Measurements from ENCODE around the gene KRTAP10-6. TPM values are rescaled to one million over a fixed set of nuclear protein-coding genes. Genes with fewer than 3 reads are reported as not detected.

Gene KRTAP10-6
- total and polyA plus RNA-seq, 2 of the 8 experiments (the other 6 are each of a cell fraction or from before 2014, with no cell fraction given) = 0.12 TPM; not detected in 1

- H2BK12ac ChIP-seq (ENCODE audit: low read depth, low read length) = 0 out of 2 replicates have a peak overlapping the region, but pooled peaks have one; percentile 50
- no peak overlapping the region for H4K8ac ChIP-seq (ENCODE audit: extremely low read depth, insufficient read depth, low read length)
- no peak for FAIRE-seq
- no peak overlapping the region for H2BK20ac ChIP-seq (ENCODE audit: low read length)
- H3K4me1 ChIP-seq (replicated peaks in 1 of 4; ENCODE audit: control insufficient read depth in 3 of 4, insufficient read depth in 4 of 4, low read length in 3 of 4) = peaks cover 0 to 6% (median 2%) of the 10 kb centered on the region in 4 experiments; a peak in 4 of 7 replicates
- no peak overlapping the region for H2BK5ac ChIP-seq (ENCODE audit: low read depth, low read length)
- peaks cover 19 to 22% of the 10 kb centered on the region in 2 experiments for H3K9me3 ChIP-seq (ENCODE audit: insufficient read depth in 2 of 2, low read depth in 1 of 2, low read length in 1 of 2)
- H3K23ac ChIP-seq (ENCODE audit: insufficient read length) = no peak overlapping the region
- no peaks in the 10 kb centered on the region for H3K79me2 ChIP-seq (ENCODE audit: control insufficient read depth in 1 of 2, insufficient read depth in 2 of 2, low read length in 2 of 2)
- no peak overlapping the region for H3K27ac ChIP-seq (ENCODE audit: low read depth, low read length)
- H3K18ac ChIP-seq (ENCODE audit: extremely low read depth, low read length) = no peak overlapping the region
- H2BK15ac ChIP-seq (ENCODE audit: low read length) = 0 out of 2 replicates have a peak overlapping the region, but pooled peaks have one; percentile 53
- H3K4me2 ChIP-seq (ENCODE audit: insufficient read depth in 1 of 2, low read depth in 2 of 2, low read length in 2 of 2) = no peak overlapping the region
- ChIA-PET CTCF (ENCODE audit: partially characterized antibody) (no interaction called here), POLR2A (ENCODE audit: partially characterized antibody) (no interaction called here)
- WGBS, 2 experiments (ENCODE audit: extremely low coverage in 1 of 2, insufficient coverage in 1 of 2, insufficient read length in 1 of 2, insufficient replicate concordance in 2 of 2, low coverage in 1 of 2, low lambda C conversion rate in 2 of 2, missing lambda C conversion rate in 1 of 2) = 93% methylated on average over 13 of the region's 13 CpGs; no CpG with 5 or more reads in 1 of the 2 experiments
- H2AK5ac ChIP-seq (ENCODE audit: low read depth, low read length) = no peak overlapping the region
- peak in 1 of 2 experiments; percentile 38 for DNase-seq (ENCODE audit: low read depth in 1 of 2, low spot score in 2 of 2)
- H3K56ac ChIP-seq (replicated peaks; ENCODE audit: insufficient read length, low read depth, low read length) = no peak overlapping the region
- H3K23me2 ChIP-seq (ENCODE audit: low read depth, low read length) = no peaks in the 10 kb centered on the region
- no peak overlapping the region for H3K14ac ChIP-seq (ENCODE audit: insufficient read length)
- no peaks in the 10 kb centered on the region for H3K27me3 ChIP-seq (replicated peaks in 1 of 4; ENCODE audit: control insufficient read depth in 3 of 4, extremely low read depth in 1 of 4, insufficient read depth in 3 of 4, low read length in 3 of 4)
- H3K9ac ChIP-seq (replicated peaks in 1 of 4; ENCODE audit: extremely low read depth in 1 of 4, low read depth in 3 of 4, low read length in 3 of 4) = no peak overlapping the region
- H2AFZ ChIP-seq (ENCODE audit: low read length) = no peak overlapping the region
- no peaks in the 10 kb centered on the region for H3K36me3 ChIP-seq (ENCODE audit: control insufficient read depth in 2 of 4, insufficient read depth in 4 of 4, low read length in 3 of 4)
- no peak overlapping the region for H3K4me3 ChIP-seq (ENCODE audit: extremely low read depth in 1 of 4, insufficient read depth in 2 of 4, low read depth in 3 of 4, low read length in 4 of 4)
- no peak overlapping the region for H3K4ac ChIP-seq (replicated peaks; ENCODE audit: insufficient read length, low read depth, low read length)
- no peaks in the 10 kb centered on the region for H3K79me1 ChIP-seq (ENCODE audit: low read depth, low read length)
- H4K5ac ChIP-seq (ENCODE audit: insufficient read length, low read depth, low read length) = no peak overlapping the region
- H4K91ac ChIP-seq (replicated peaks; ENCODE audit: insufficient read length, low read length) = no peak overlapping the region
- H2BK120ac ChIP-seq (replicated peaks; ENCODE audit: low read depth, low read length) = no peak overlapping the region
- peaks cover 0 to 1% of the 10 kb centered on the region in 2 experiments for H4K20me1 ChIP-seq (replicated peaks in 1 of 2; ENCODE audit: control insufficient read depth in 1 of 2, insufficient read depth in 2 of 2, low read length in 2 of 2)
- TF ChIP-seq ZNF274 (IDR thresholded peaks at IDR 0.05; ENCODE audit: borderline replicate concordance, extremely low read depth, low read length) (no peak), YY1 (IDR thresholded peaks at IDR 0.05; ENCODE audit: low read depth, low read length) (no peak), JUND (IDR thresholded peaks at IDR 0.05; ENCODE audit: low read length) (no peak), TAF1 (IDR thresholded peaks at IDR 0.05; ENCODE audit: low read depth, low read length) (no peak), RXRA (IDR thresholded peaks at IDR 0.05; ENCODE audit: insufficient read depth, low read depth, low read length) (no peak), FOSL1 (IDR thresholded peaks at IDR 0.05; ENCODE audit: insufficient read depth, low read depth, low read length) (no peak), RNF2 (IDR thresholded peaks at IDR 0.05; ENCODE audit: borderline replicate concordance, low read depth, low read length, missing control alignments, poor library complexity, severe bottlenecking) (no peak), RFX5 (IDR thresholded peaks at IDR 0.05; ENCODE audit: borderline replicate concordance, low read depth, low read length) (no peak), CBX5 (IDR thresholded peaks at IDR 0.05; ENCODE audit: low read depth, low read length) (no peak), EGR1 (IDR thresholded peaks at IDR 0.05; ENCODE audit: borderline replicate concordance, low read depth, low read length) (no peak), CREB1 (IDR thresholded peaks at IDR 0.05) (no peak), TBP (IDR thresholded peaks at IDR 0.05; ENCODE audit: low read depth, low read length) (no peak), NRF1 (IDR thresholded peaks at IDR 0.05; ENCODE audit: low read depth, low read length) (no peak)
- TF ChIP-seq, protein P1, sequence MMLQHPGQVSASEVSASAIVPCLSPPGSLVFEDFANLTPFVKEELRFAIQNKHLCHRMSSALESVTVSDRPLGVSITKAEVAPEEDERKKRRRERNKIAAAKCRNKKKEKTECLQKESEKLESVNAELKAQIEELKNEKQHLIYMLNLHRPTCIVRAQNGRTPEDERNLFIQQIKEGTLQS (IDR thresholded peaks at IDR 0.05; ENCODE audit: insufficient read depth, low read depth, low read length) = no peak
These were observed 20.4 kb upstream of the KRTAP10-6 start for GRCh38 chr21:44612669-44613229.
